NCI-H1930 (cell line): ENCODE data around the gene CBLB.

Source experiments
- DNase-seq, 2 experiments: peaks; one replicate each; lab custom pipeline; 2025; lab: John Stamatoyannopoulos, UW

Gene CBLB

GRCh38 chr3:105616374-105617121 lies 252.3 kb downstream of the CBLB start:
- no peak for DNase-seq

- no peak for DNase-seq
Measured at GRCh38 chr3:105615814-105616213, 253.0 kb downstream of the CBLB start.

GRCh38 chr3:105614288-105615030 lies 254.4 kb downstream of the CBLB start:
- DNase-seq, result no peak

- DNase-seq, result no peak
Measured at GRCh38 chr3:105613120-105613519, 255.7 kb downstream of the CBLB start.

GRCh38 chr3:105611304-105612192 lies 257.3 kb downstream of the CBLB start:
- no peak for DNase-seq

- no peak for DNase-seq
Measured at GRCh38 chr3:105610473-105610872, 258.3 kb downstream of the CBLB start.

GRCh38 chr3:105608623-105609022 lies 260.2 kb downstream of the CBLB start:
- no peak for DNase-seq

- no peak for DNase-seq
Measured at GRCh38 chr3:105606016-105606415, 262.8 kb downstream of the CBLB start.
